Measurements from ENCODE around the gene SMIM23.

- no peak for TF ChIP-seq CTCF (IDR thresholded peaks at IDR 0.05)
- TF ChIP-seq POLR2AphosphoS5 (IDR thresholded peaks at IDR 0.05), result peak in 1 of 3 donors; percentile 13
Observed at GRCh38 chr5:171776770-171777759, 8.6 kb upstream of the SMIM23 start.

All from breast epithelium (tissue), 3 donors.